GM04504 (cell line): ENCODE data around the gene TBC1D22A.
"Not testable (repeated sequence)": the region's sequence is repeated elsewhere in the genome, so short reads cannot be mapped to it uniquely, and the experiment has no call there.

Experiments used
- DNase-seq: peaks from one replicate; pipeline ENCODE4 v3.0.0-alpha.2; 2012; ENCODE audit warnings: low read depth

The TBC1D22A gene

GRCh38 chr22:47105085-47105484 lies 342.6 kb downstream of the TBC1D22A start:
- no peak for DNase-seq

DNA sequence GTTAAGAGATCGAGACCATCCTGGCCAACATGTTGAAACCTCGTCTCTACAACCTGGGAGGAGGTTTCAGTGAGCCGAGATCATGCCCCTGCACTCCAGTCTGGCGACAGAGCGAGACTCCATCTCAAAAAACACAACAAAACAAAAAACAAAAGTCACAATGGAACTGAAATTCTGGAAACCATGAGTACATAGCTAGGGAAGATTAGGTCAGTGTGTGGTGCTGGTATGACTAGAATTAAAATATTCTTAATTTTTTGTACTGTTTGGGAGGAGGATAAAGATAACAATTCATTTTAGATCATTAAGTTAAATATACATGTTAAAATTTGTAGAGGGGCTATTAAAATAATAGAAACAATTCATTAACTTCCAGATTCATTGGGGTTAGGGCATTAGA lies 344.4 kb downstream of the TBC1D22A start:
- DNase-seq: no peak

DNA sequence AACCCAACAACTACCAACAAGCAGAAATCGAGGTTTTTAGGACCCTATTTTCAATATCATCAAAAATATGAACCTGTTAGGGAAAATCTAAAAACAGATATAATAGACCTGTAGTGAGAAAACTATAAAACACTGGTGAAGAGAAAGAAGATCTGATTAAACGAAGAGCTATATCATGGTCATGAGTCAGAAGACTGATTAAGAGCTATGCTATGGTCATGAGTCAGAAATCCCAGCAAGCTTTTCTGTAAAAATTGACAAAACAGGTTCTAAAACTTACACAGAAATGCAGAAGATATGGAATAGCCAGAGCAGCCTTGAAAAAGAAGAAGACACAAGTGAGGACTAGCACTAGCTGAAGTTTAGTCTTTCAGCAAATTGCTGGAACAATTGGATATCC lies 345.0 kb downstream of the TBC1D22A start:
- no peak for DNase-seq

DNA sequence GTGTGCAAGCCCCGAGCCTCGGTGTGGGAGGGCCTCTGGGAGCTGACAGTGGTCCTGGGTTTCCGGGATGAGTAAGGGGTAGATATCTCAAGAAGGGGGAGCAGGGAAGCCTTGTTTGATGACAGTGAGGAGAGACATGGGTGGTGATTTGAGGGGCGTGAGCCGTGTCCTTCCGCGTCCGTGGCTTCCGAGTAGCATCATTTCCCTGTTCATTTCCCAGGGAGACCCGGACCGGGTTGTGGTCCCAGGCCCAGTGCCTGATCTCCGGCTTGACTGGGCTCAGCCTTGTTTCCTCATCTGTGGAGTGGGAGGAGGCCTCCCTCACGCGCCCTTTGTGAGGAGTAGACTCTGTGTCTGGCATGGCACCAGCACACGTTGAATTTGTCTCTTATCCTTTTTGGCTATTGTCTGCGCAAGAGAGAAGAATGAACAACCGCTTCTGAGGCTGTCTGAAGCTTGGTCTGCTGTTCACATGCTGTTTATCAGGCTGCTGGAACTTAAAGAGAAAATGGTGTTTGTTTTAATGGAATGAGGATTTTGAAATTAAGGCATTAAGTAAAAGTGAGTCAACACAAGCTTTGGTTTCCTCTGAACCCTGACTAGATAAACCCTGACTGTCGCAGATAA lies 348.5 kb downstream of the TBC1D22A start:
- DNase-seq: no peak

DNA sequence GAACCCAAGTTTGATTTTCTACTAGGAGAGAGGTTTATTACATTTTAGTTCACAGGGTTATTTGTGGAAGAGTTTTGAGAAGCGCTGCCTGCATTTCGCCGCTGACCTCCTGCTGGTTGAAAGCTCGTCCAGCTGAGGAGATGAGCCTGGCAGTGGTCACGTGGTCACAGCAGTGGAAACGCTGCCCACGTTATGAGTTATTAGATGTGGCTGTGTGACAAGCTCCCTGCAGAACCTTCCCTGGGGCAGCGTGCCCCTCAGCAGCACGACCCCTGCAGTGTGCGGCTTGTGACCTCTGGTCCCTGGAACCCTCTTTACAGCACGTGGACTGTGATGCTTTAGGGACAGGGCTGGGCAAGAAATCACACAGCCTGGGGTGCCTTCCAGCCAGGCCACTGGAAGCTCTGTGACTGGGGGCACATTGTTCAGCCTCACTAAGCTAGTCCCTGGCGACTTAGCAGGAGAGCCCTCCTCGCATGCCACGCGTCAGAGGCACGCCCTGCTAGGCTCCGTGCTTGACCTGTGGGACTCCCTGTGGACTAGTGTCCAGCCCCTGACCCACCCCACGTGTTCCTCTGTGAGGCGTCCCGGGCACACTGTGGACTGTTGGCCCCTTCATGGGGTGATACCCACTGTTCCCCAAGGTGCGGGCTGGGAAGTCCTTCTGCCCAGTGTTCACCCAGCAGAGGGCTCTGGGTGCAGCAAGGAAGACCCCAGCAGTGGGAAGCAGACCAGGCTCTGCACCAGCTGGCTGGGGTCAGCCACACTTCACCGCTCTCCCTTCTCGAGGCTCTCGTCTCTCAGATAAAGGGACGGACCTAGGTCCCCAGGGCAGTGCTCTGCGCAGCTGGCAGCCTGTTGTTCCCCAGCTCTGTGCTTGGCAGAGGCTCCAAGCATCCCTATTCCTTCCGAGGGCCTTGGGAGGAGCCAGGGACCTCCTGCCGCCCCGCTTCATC lies 349.5 kb downstream of the TBC1D22A start:
- DNase-seq: no peak

GRCh38 chr22:47112582-47112965 lies 350.1 kb downstream of the TBC1D22A start:
- no peak for DNase-seq

DNA sequence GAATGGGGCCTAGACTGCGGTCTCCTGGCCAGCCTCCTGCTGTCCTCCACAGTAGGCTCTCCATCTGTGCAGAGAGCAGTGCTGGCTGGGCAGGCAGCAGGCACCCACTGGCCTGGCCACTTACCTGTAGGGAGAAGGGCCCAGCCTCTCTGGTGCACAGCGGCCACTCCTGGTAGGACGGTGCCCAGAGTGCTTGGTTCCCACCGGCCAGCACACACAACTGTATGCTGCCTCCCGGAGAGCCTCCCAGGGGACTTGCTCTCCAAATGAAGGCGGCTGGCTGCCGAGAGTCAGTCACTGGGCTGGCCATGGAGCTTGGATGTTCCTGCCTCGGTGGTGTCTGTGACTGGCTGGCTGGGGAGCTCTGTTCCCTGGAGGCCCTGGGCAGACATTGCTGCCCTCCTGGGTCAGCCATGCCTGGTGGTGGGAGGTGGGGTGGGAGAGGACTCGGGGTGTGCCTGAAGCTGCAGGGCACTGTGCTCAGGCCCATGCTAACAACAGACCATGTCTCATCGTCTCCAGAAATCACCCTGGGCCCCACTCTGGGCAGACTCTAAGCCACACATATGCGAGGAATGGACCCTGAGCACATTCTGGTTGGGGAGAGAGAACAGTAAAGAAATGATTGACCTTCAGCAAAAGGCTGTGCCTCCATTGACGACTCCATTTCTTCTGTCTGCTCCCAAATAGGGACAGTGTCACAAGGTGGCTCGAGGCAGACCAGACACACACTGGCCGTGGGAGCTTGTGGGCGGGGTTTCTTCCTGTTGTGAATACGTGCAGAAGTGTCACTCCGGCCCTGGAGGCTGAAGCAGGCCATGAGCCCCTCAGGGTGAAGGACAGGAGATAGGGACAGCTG lies 350.8 kb downstream of the TBC1D22A start:
- DNase-seq: no peak

GRCh38 chr22:47113853-47114415 lies 351.5 kb downstream of the TBC1D22A start:
- no peak for DNase-seq

- no peak for DNase-seq
Measured at GRCh38 chr22:47114813-47115517, 352.5 kb downstream of the TBC1D22A start.

GRCh38 chr22:47115518-47115890 lies 353.1 kb downstream of the TBC1D22A start:
- DNase-seq: no peak

DNA sequence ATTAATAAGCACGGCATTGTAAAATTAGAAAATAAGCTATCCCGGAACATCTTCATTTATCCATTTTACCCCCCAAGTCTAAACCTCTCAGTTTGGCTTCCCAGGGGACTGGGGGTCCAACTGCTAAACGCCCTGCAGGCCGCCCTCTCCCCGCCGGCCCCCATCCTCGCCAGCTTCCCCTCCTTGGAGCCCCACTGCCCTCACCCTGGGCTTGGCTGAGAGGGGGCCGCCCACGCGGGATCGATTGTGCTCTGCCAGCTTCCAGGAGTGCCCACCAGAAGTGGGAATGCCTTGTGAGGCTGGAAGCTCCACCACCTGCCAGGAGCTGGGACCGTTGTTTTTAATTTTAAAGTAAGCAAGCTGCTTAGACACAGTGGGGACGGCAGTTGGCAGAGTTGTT lies 353.5 kb downstream of the TBC1D22A start:
- DNase-seq: no peak

DNA sequence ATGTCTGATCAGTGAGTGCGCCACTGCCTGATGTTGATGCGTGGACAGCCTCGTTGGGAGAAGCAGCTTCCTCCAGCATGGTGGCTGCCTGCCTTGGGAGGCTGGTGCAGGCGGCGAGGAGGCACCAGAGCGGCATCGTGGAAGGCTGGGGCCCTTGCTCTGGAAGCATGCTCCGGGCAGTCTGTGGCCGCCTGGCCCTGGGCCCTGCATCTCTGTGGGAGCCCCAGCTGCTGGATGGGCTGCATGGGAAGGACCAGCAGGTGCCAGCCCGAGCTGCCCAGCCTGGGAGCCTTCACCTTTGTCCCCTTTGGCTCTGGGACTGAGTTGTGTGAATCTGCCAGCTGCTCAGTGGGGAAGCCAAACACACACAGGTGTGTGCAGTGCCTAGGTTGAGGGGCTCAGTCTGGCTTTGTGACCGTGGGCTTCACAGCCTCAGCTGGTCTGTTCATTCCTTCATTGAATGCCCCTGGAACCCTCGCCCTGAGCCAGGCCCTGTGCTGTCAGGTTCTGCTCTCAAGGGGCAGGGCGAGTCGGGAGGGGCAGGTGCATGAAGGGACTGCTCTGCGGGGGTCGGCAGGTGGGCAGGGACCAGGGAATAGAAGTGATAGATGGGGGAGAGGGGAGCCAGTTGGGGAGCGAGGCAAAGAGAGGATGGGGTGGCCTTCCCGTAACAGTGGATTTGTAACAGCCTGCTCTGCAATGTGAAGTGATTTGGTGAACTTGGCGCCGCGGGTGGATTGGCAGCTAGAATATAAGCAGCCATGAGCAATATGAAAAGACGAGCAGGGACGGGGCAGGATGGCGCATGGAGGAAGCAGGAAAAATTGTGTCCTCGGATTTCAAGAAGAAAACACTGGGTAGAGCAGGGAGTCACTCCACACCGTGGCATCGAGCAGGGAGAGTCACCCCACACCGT lies 354.2 kb downstream of the TBC1D22A start:
- no peak for DNase-seq

- not testable (repeated sequence) for DNase-seq
Measured at GRCh38 chr22:47117442-47117841, 355.0 kb downstream of the TBC1D22A start.

DNA sequence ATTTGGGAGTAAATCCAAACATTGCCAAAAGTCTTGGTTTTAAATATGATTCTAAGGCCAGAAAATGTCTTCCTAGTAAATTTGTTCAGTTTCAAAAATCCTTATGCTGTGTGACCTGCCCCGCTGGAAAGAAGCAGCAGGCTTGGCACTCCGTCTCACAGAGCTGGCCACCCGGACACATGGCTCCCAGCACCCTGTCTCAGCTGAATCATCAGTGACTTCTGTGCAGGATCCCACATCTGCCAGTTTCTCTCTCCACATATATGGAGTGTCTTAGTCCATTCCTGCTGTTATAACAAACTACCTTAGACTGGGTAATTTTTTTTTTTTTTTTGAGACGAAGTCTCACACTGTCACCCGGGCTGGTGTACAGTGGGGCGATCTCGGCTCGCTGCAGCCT lies 356.7 kb downstream of the TBC1D22A start:
- DNase-seq: no peak

DNA sequence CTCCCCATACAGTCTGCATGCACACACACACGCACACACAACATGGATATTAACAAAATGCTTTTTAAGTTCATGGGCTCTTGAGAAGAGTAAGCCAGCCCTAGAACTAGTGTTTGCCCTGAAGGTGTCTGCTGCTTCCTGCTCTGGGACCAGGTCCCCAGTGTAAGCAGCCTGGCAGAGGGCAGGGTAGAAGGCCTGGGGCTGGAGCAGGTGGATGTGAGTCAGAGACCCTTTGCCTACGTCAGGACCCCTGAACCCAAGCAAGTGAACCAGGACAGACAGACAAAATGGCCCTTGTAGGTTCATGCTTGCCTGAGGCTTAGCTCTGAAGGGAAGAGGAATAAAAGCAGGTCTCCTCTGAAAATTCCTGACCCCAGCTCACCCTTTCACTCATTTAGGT lies 357.9 kb downstream of the TBC1D22A start:
- DNase-seq: no peak

DNA sequence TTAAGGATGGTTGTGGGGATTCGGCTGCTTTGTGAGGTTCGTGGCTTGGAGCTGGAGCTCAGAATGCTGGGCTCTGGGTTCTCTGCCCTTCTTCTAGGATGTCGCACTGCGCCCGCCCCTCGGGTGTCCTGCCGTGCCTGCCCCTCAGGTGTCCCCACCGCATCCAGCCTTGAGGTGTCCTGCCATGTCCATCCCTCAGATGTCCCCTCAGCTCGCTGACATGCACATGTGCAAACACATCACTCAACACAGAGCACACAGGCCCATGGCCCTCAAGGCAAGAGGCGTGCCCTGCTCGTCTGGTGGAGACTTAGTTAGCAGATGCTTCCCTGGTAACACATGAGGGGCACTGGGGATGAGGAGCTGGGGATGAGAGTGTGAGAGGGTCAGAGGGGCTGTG lies 359.3 kb downstream of the TBC1D22A start:
- DNase-seq: no peak

GRCh38 chr22:47122441-47123000 lies 360.1 kb downstream of the TBC1D22A start:
- DNase-seq: no peak

DNA sequence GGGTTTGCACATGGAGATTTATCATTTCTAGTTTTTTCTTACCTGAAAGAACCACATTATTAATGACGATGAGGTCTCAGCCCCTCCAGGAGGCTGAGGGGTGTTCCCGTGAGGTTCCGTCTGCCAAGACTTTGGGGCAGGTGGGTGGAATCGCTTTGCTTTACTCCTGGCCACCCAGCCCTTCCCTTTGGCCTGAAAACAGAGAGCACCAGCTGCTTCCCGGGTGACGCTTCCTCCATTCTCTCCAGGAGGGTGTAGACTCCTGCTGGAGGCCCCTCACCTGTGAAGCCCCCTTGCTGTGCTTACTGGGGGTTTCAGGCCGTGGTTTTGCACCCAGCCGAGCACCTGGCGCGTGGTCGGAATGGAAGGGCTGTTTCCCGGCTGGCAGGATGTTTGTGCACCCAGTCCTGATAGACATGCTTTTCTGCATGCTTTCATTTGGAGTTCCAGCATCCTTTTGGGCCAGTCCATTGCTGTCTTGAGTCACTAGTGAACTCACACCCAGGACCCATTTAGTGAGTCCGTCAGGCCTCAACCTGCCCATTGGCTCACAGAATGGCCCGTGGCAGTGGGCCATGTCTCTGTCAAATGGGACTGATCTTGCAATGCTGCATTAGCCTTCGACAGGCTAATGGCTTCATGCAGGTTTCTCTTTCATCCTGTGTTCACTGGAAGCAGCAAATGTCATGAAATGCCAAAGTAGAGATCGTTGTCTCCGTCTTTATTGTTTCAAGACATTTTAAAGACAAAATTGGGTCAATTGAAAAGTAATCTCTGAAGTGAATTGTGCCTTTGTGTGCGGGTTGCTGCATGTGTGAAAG lies 360.8 kb downstream of the TBC1D22A start:
- no peak for DNase-seq

GRCh38 chr22:47123827-47124442 lies 361.5 kb downstream of the TBC1D22A start:
- no peak for DNase-seq
